Endometrial microvascular endothelial cells (primary cell): Measurements from ENCODE around the gene CDK5RAP2. TPM values are rescaled to one million over a fixed set of nuclear protein-coding genes. Genes with fewer than 3 reads are reported as not detected.

Experiments used
- in situ Hi-C: cut with HindIII; loops from 2 replicates; pipeline ENCODE4 v1.10.0; 2017; ENCODE audit warnings: low sequenced_read_pairs, low pct_unique_long_range_greater_than_20kb; ENCODE audit errors: inconsistent ontology term
- total RNA-seq: library from RNA; depleted of rRNA; stranded (reverse); fragments of >200 nt; gene quantifications from one replicate; pipeline ENCODE4 v1.2.3, GENCODE V29; 2015; ENCODE audit errors: inconsistent ontology term

Gene CDK5RAP2
- total RNA-seq, 1 donor from 2014 or later, result 25.4 TPM

DNA sequence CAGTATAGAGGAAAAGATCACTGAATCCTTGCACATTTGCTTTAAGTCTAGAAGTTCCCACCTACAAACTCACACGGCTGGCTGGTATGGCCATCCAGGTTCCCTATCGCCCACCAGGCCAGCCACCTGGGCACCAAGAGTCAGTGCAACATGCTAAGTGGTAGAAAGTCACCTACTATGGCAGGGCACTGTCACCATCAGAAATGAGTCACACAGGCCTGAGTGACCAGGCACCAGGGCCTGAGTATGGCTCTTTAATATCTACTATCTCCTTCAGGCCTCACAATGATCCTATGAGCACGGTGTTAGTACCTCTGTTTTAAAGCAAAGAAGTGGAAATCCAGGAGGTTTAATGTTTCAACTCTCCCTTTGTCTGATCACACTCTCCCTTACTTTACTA lies 156.2 kb downstream of the CDK5RAP2 start:
- in situ Hi-C loops, result no loop called here

DNA sequence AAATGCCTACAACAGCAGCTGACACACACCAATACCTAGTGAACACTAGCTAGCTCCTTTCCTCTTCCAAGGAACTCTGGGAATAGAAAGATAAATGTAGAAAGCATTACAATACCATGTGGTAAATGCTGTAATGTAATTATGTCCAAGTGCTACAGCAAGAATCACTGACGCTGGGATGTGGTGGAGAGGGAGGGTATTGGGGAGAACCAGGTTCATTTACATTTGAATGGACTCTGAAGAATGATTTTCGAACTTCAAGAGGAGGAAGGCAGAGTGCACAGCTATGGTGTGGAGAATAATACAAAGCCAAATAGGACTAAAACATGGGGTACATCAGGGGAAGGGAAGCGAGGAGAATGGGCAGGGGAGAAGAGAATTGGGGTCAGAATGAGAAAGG lies 158.0 kb downstream of the CDK5RAP2 start:
- in situ Hi-C loops, result no loop called here

GRCh38 chr9:120418315-120418714 lies 161.7 kb downstream of the CDK5RAP2 start:
- in situ Hi-C loops, result no loop called here

GRCh38 chr9:120416781-120417427 lies 163.1 kb downstream of the CDK5RAP2 start:
- in situ Hi-C loops, result no loop called here

GRCh38 chr9:120413121-120414048 lies 166.6 kb downstream of the CDK5RAP2 start:
- in situ Hi-C loops, result no loop called here

DNA sequence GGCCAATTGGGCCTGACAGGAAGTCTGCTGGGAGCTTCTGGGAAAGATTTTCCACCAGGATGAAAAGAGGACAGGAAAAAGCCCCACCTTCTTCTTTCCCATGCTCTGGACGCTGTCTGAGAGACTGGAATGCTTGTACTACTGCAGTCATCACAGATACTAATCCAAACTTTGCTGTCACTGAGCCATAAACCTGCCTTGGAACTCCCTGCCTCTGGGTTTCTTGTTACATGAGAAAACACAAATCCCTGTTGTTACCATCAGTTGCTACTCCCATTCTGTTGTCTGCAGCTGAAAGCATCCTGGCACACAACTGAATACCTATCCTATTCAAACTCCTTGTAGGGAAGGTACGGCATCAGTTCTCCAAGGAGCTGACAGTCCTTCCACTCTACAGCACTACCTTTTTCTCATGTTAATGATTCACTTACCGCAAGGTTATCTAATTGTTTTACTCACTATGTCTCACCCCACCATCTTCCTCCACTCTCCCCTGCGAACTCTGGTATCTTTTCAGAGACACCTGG lies 167.5 kb downstream of the CDK5RAP2 start:
- in situ Hi-C loops, result no loop called here

- in situ Hi-C loops, result no loop called here
Measured at GRCh38 chr9:120411862-120412424, 168.0 kb downstream of the CDK5RAP2 start.

DNA sequence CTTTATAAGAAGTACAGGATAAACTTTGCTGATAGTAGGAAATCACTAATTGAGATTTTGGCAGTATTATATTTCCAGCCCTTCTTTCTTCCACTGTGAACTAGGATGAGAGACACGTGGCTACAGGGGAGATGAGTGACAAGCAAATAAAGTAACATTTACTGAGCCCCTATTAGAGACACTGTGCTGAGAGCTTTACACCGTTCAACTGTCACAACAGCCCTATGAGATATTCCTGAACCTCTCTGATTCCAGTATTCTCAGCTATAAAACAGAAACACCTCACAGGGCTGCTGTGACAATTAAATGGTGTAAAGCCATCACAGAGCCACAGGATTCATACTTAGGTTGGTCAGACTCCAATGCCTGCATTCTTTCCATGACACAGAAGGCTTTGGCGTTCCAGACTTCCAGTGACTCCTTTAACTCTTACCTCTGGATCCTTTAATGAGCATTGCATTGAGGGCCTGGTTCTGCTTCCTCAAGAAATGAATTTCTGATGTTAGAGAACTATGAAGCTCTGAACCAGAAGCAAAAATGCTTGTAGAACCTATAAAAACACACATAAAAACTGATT lies 169.0 kb downstream of the CDK5RAP2 start:
- in situ Hi-C loops, result no loop called here

DNA sequence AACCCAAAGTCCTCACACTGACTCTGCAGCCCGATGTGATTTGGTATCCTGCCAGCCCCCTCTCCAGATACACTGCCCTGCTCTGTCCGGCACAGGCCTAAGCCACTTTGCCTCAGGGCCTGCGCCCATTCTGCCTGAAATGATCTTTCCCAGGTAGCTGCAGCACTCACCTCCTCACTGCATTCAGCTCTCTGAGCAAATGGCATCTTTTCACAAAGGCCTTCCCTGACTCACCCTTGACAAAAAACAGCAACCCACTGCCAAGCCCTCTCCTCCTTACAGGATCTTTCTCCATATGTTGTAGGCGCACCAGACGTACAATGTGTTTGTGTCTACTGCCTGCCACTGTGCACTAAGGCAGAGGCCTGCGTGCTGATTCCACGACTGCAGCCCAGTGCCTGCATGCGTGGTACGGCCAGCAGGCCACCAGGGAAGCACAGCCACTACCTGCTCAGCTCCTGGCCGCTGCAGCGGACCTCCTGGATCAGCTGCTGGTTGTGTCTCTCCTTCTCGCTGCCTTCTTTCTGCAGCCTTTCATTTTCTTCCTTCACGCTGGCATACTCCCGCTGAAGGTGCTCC lies 171.2 kb downstream of the CDK5RAP2 start:
- in situ Hi-C loops, result no loop called here

DNA sequence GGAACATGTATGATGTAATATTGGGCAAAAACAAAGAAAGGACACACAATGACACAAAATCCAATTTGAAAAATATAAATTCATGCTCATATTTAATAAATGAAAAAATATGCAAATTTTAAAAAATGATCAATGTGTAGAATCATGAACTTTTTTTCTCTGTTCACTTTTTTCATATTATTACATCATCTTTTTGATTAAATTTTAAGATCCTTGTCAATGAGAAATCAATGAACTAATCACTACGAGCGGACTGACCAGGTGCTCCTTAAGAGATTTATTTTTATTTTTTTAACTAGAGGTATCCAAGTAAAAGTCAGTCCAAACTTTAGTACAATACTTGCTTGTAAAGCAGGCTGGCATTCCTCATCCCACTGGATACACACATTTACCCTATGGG lies 174.1 kb downstream of the CDK5RAP2 start:
- in situ Hi-C loops, result no loop called here

DNA sequence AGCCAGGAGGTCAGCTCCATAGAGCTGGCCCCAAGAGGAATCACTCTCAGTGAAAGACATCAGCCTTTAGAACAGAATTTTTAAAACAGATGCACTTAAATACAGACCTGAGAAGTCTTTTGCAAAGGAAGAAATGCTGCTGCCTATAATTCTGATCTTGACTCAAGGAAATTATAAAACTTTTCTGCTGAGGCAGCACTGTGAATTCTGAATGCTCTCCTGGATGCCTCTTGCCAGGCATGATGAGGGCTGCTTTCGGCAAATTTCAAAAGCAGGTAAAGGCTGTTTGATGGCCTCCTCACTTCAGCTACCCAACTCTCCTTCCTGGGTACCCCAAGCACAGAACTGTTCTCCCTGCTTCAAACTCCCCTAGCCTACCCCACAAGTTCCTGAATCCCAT lies 174.8 kb downstream of the CDK5RAP2 start:
- in situ Hi-C loops, result no loop called here

DNA sequence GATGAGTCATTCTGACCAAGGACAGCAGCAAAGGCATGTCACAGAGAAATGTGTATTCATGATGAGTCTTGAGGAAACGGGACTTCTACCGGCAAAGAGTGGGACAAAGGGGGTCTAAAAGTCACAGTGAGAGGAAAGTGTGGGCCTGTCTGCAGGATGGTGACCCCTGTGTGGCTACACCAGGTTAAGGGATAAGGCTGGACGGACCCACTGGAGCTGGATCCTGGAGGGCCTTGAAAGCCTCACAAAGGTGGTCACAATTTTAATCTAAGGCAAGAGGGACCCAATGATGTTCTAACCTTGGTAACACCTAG lies 176.5 kb downstream of the CDK5RAP2 start:
- in situ Hi-C loops, result no loop called here

- in situ Hi-C loops, result no loop called here
Measured at GRCh38 chr9:120402741-120403542, 177.0 kb downstream of the CDK5RAP2 start.

DNA sequence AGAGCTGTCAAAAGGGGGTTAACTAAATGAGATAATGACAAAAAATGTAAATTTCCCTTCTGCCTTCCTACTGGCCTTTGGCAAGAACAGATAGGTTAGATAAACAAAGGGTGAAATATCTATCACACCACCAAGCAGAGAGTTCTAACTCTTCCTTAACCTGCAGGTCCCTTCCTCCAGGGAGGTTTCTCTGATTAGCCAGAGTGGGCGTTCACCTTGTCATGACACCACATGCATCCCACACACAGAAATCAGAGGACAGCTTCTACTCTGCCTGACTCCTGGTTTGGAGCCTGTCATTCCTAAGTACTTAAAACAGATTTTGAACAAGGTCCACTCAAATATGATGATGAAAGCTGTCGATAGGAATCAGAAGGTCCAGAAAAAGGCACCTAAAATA lies 180.0 kb downstream of the CDK5RAP2 start:
- in situ Hi-C loops, result no loop called here

- in situ Hi-C loops, result no loop called here
Measured at GRCh38 chr9:120398286-120398685, 181.7 kb downstream of the CDK5RAP2 start.

DNA sequence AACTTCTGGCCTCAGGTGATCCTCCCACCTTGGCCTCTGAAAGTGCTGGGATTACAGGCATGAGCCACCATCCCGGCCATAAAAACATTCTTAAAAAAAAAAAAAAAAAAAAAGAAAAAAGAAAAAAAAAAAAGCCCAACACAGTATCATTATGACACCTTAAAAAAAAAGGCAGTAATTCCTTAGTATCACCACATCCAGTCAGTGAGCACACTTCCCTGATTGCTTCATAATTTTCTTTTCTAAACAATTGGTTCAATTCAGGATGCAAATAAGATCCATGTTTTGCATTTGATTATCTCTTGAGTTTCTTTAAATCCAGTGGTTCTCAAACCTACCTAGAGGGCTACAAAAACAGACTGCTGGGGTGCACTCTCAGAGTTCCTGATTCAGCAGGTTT lies 182.5 kb downstream of the CDK5RAP2 start:
- in situ Hi-C loops, result no loop called here

- in situ Hi-C loops, result no loop called here
Measured at GRCh38 chr9:120396931-120397330, 183.0 kb downstream of the CDK5RAP2 start.

DNA sequence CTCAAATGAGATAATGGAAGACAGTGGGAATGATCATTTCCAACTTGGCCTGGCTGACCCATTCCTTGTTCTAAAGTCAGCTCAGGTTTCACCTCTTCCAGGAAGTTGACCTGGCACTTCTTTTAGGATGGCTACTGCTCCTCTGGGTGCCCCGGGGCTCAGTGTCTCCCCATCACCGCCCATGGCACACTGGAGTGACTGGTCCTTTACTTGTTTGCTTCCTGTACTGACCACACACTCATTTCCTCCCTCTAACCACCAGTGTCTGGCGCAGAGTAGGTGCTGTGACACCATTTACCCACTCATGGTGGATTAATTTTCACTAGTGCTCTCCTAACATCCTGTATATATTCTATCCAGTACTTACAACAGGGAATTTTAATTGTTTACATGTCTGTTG lies 183.5 kb downstream of the CDK5RAP2 start:
- in situ Hi-C loops, result no loop called here
